ENCODE measurements around the gene RPS26. TPM values are rescaled to one million over a fixed set of nuclear protein-coding genes. Genes with fewer than 3 reads are reported as not detected.

RPS26 gene
- total and polyA plus RNA-seq, 5 donors from 2014 or later, result 26.3 to 1,151 (median 728) TPM

- Mint-ChIP-seq H3K9me3 (no peaks in the 10 kb centered on the region), H3K4me3 (no peak overlapping the region), H3K27me3 (no peaks in the 10 kb centered on the region), H3K4me1 (peaks cover 0 to 28% (median 13%) of the 10 kb centered on the region in 4 donors), H3K36me3 (peaks cover 12% of the 10 kb centered on the region), H3K27ac (peak overlapping the region in 2 of 3 donors; percentile 51 to 97)
- ATAC-seq (ENCODE audit: low read depth in 2 of 2) (no peak), DNase-seq (no peak)
- Histone ChIP-seq H3K4me1 (ENCODE audit: control insufficient read depth, insufficient read depth, low read length, poor library complexity, severe bottlenecking) (no peaks in the 10 kb centered on the region), H3K36me3 (ENCODE audit: control insufficient read depth, insufficient read depth, low read length) (no peaks in the 10 kb centered on the region), H3K27me3 (ENCODE audit: control insufficient read depth, insufficient read depth, low read length) (no peaks in the 10 kb centered on the region), H3K9me3 (ENCODE audit: control insufficient read depth in 2 of 2, low read length in 2 of 2) (no peaks in the 10 kb centered on the region), H3K4me3 (ENCODE audit: low read depth, low read length) (no peak overlapping the region), H3K27ac (ENCODE audit: insufficient read depth, low read length, poor library complexity, severe bottlenecking) (no peak overlapping the region)
Observed at GRCh38 chr12:56013482-56013881, 28.2 kb upstream of the RPS26 start.

GRCh38 chr12:56014205-56014604, 27.5 kb upstream of the RPS26 start:
- Mint-ChIP-seq H3K36me3 (peaks cover 13% of the 10 kb centered on the region), H3K9me3 (no peaks in the 10 kb centered on the region), H3K4me3 (peak overlapping the region in 2 of 4 donors; percentile 35 to 58), H3K27ac (peak overlapping the region; percentile 44 to 63 (median 59)), H3K4me1 (peaks cover 0 to 23% (median 10%) of the 10 kb centered on the region in 4 donors), H3K27me3 (no peaks in the 10 kb centered on the region)
- H3K27ac ChIP-seq (ENCODE audit: insufficient read depth, low read length, poor library complexity, severe bottlenecking), result no peak overlapping the region
- H3K27me3 ChIP-seq (ENCODE audit: control insufficient read depth, insufficient read depth, low read length), result no peaks in the 10 kb centered on the region
- H3K4me1 ChIP-seq (ENCODE audit: control insufficient read depth, insufficient read depth, low read length, poor library complexity, severe bottlenecking), result no peaks in the 10 kb centered on the region
- no peaks in the 10 kb centered on the region for H3K36me3 ChIP-seq (ENCODE audit: control insufficient read depth, insufficient read depth, low read length)
- ATAC-seq (ENCODE audit: low read depth in 2 of 2) (no peak), DNase-seq (no peak)
- H3K9me3 ChIP-seq (ENCODE audit: control insufficient read depth in 2 of 2, low read length in 2 of 2), result no peaks in the 10 kb centered on the region
- no peak overlapping the region for H3K4me3 ChIP-seq (ENCODE audit: low read depth, low read length)

GRCh38 chr12:56017181-56017580, 24.5 kb upstream of the RPS26 start:
- Histone ChIP-seq H3K9me3 (ENCODE audit: control insufficient read depth in 2 of 2, low read length in 2 of 2) (no peaks in the 10 kb centered on the region), H3K27me3 (ENCODE audit: control insufficient read depth, insufficient read depth, low read length) (no peaks in the 10 kb centered on the region), H3K4me3 (ENCODE audit: low read depth, low read length) (no peak overlapping the region), H3K4me1 (ENCODE audit: control insufficient read depth, insufficient read depth, low read length, poor library complexity, severe bottlenecking) (peaks cover 24% of the 10 kb centered on the region), H3K27ac (ENCODE audit: insufficient read depth, low read length, poor library complexity, severe bottlenecking) (no peak overlapping the region), H3K36me3 (ENCODE audit: control insufficient read depth, insufficient read depth, low read length) (no peaks in the 10 kb centered on the region)
- Mint-ChIP-seq H3K9me3 (no peaks in the 10 kb centered on the region), H3K4me1 (peaks cover 0 to 43% (median 18%) of the 10 kb centered on the region in 4 donors), H3K27me3 (no peaks in the 10 kb centered on the region), H3K4me3 (no peak overlapping the region), H3K27ac (no peak overlapping the region), H3K36me3 (peaks cover 13% of the 10 kb centered on the region)
- DNase-seq (no peak), ATAC-seq (ENCODE audit: low read depth in 2 of 2) (no peak)

- DNase-seq, result no peak
- peaks cover 12% of the 10 kb centered on the region for H3K36me3 Mint-ChIP-seq
- H3K27ac Mint-ChIP-seq, result peak overlapping the region in 2 of 3 donors; percentile 3 to 42
- Histone ChIP-seq H3K27ac (ENCODE audit: insufficient read depth, low read length, poor library complexity, severe bottlenecking) (no peak overlapping the region), H3K4me3 (ENCODE audit: low read depth, low read length) (no peak overlapping the region), H3K9me3 (ENCODE audit: control insufficient read depth in 2 of 2, low read length in 2 of 2) (no peaks in the 10 kb centered on the region), H3K27me3 (ENCODE audit: control insufficient read depth, insufficient read depth, low read length) (no peaks in the 10 kb centered on the region), H3K36me3 (ENCODE audit: control insufficient read depth, insufficient read depth, low read length) (no peaks in the 10 kb centered on the region), H3K4me1 (ENCODE audit: control insufficient read depth, insufficient read depth, low read length, poor library complexity, severe bottlenecking) (peaks cover 35% of the 10 kb centered on the region)
- no peaks in the 10 kb centered on the region for H3K27me3 Mint-ChIP-seq
- H3K4me1 Mint-ChIP-seq, result peaks cover 0 to 55% (median 24%) of the 10 kb centered on the region in 4 donors
- ATAC-seq (ENCODE audit: low read depth in 2 of 2), result no peak
- H3K4me3 Mint-ChIP-seq, result peak overlapping the region in 2 of 4 donors; percentile 76 to 93
- no peaks in the 10 kb centered on the region for H3K9me3 Mint-ChIP-seq
Observed at GRCh38 chr12:56018356-56018755, 23.4 kb upstream of the RPS26 start.

- H3K27ac Mint-ChIP-seq, result peak within 1 kb of the TSS; percentile 97 to 99 (median 97)
- peaks cover 15 to 69% (median 35%) of the 10 kb centered on the region in 4 donors for H3K4me1 Mint-ChIP-seq
- DNase-seq, result peak in 1 of 3 donors; percentile 51
- peaks cover 16% of the 10 kb centered on the region for H3K36me3 Mint-ChIP-seq
- peaks cover 57% of the 10 kb centered on the region for H3K4me1 ChIP-seq (ENCODE audit: control insufficient read depth, insufficient read depth, low read length, poor library complexity, severe bottlenecking)
- H3K4me3 Mint-ChIP-seq, result peak within 1 kb of the TSS; percentile 93 to 97 (median 96)
- H3K9me3 Mint-ChIP-seq, result no peaks in the 10 kb centered on the region
- no peaks in the 10 kb centered on the region for H3K27me3 ChIP-seq (ENCODE audit: control insufficient read depth, insufficient read depth, low read length)
- peak within 1 kb of the TSS; percentile 79 for H3K27ac ChIP-seq (ENCODE audit: insufficient read depth, low read length, poor library complexity, severe bottlenecking)
- no peaks in the 10 kb centered on the region for H3K27me3 Mint-ChIP-seq
- peak within 1 kb of the TSS; percentile 92 for H3K4me3 ChIP-seq (ENCODE audit: low read depth, low read length)
- peak; percentile 7 for ATAC-seq (ENCODE audit: low read depth in 2 of 2)
- peaks cover 5% of the 10 kb centered on the region for H3K36me3 ChIP-seq (ENCODE audit: control insufficient read depth, insufficient read depth, low read length)
- H3K9me3 ChIP-seq (ENCODE audit: control insufficient read depth in 2 of 2, low read length in 2 of 2), result no peaks in the 10 kb centered on the region
Observed at GRCh38 chr12:56020423-56021184, 21.1 kb upstream of the RPS26 start, which contains the start of gene IKZF4. IKZF4 (plus strand) TSS chr12:56021043; CDS start chr12:56021494, 451 bp downstream.

- peaks cover 15 to 77% (median 37%) of the 10 kb centered on the region in 4 donors for H3K4me1 Mint-ChIP-seq
- peaks cover 7% of the 10 kb centered on the region for H3K36me3 ChIP-seq (ENCODE audit: control insufficient read depth, insufficient read depth, low read length)
- no peaks in the 10 kb centered on the region for H3K27me3 Mint-ChIP-seq
- H3K27ac ChIP-seq (ENCODE audit: insufficient read depth, low read length, poor library complexity, severe bottlenecking), result peak overlapping the region; percentile 79
- H3K4me1 ChIP-seq (ENCODE audit: control insufficient read depth, insufficient read depth, low read length, poor library complexity, severe bottlenecking), result peaks cover 64% of the 10 kb centered on the region
- peaks cover 18% of the 10 kb centered on the region for H3K36me3 Mint-ChIP-seq
- peak overlapping the region; percentile 92 for H3K4me3 ChIP-seq (ENCODE audit: low read depth, low read length)
- no peaks in the 10 kb centered on the region for H3K9me3 ChIP-seq (ENCODE audit: control insufficient read depth in 2 of 2, low read length in 2 of 2)
- no peaks in the 10 kb centered on the region for H3K9me3 Mint-ChIP-seq
- DNase-seq (no peak), ATAC-seq (ENCODE audit: low read depth in 2 of 2) (no peak)
- H3K4me3 Mint-ChIP-seq, result peak overlapping the region; percentile 93 to 97 (median 96)
- H3K27me3 ChIP-seq (ENCODE audit: control insufficient read depth, insufficient read depth, low read length), result no peaks in the 10 kb centered on the region
- peak overlapping the region; percentile 97 to 99 (median 97) for H3K27ac Mint-ChIP-seq
Observed at GRCh38 chr12:56021889-56022497, 19.7 kb upstream of the RPS26 start.

GRCh38 chr12:56028511-56029165, 13.1 kb upstream of the RPS26 start:
- Histone ChIP-seq H3K27me3 (ENCODE audit: control insufficient read depth, insufficient read depth, low read length) (no peaks in the 10 kb centered on the region), H3K4me1 (ENCODE audit: control insufficient read depth, insufficient read depth, low read length, poor library complexity, severe bottlenecking) (peaks cover 80% of the 10 kb centered on the region), H3K36me3 (ENCODE audit: control insufficient read depth, insufficient read depth, low read length) (peaks cover 34% of the 10 kb centered on the region), H3K4me3 (ENCODE audit: low read depth, low read length) (peak overlapping the region; percentile 38), H3K9me3 (ENCODE audit: control insufficient read depth in 2 of 2, low read length in 2 of 2) (no peaks in the 10 kb centered on the region), H3K27ac (ENCODE audit: insufficient read depth, low read length, poor library complexity, severe bottlenecking) (peak overlapping the region; percentile 53)
- ATAC-seq (ENCODE audit: low read depth in 2 of 2) (no peak), DNase-seq (peak in 1 of 3 donors; percentile 73)
- no peaks in the 10 kb centered on the region for H3K9me3 Mint-ChIP-seq
- H3K4me3 Mint-ChIP-seq, result peak overlapping the region; percentile 29 to 93 (median 59)
- H3K4me1 Mint-ChIP-seq, result peaks cover 29 to 94% (median 59%) of the 10 kb centered on the region in 4 donors
- peaks cover 52% of the 10 kb centered on the region for H3K36me3 Mint-ChIP-seq
- peak overlapping the region; percentile 85 to 93 (median 91) for H3K27ac Mint-ChIP-seq
- no peaks in the 10 kb centered on the region for H3K27me3 Mint-ChIP-seq
